ENCODE measurements around the gene TMEM54. TPM values are rescaled to one million over a fixed set of nuclear protein-coding genes. Genes with fewer than 3 reads are reported as not detected.

The TMEM54 gene
- total and polyA plus RNA-seq, 10 of the 15 experiments (the other 5 are each of a cell fraction or from before 2014, with no cell fraction given), result 0.07 to 0.94 (median 0.56) TPM; not detected in 1

DNA sequence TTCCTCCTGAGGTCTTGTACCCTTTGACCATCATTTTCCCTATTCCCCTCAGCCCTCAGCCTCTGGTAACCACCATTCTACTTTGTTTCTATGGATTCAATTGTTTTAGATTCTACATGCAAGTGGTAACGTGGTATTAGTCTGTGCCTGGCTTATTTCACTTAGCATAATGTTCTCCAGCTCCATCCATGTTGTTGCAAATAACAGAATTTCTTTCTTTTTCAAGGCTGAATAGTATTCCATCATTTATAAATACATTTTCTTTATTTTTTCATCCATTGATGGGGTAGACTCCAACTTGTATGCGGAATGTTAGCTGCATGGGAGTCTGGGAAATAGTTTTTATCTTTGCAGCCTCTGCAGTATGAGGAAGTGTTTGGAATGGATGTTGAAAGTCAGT, 26.3 kb upstream of the TMEM54 start:
- DNase-seq (ENCODE audit: low read depth, low spot score) (no peak), FAIRE-seq (no peak), ATAC-seq (no peak)
- H3K4me1 ChIP-seq (ENCODE audit: control insufficient read depth, insufficient read depth, low read length), result no peaks in the 10 kb centered on the region
- no peak overlapping the region for H2AFZ ChIP-seq (ENCODE audit: control insufficient read depth, low read depth, low read length)
- BruUV-seq (replicated peaks), result no TSS peak
- WGBS (ENCODE audit: insufficient coverage, insufficient replicate concordance, low lambda C conversion rate, missing lambda C conversion rate), result 20% methylated on average over 2 of the region's 2 CpGs
- H3K4me2 ChIP-seq (ENCODE audit: control insufficient read depth, insufficient read depth), result no peak overlapping the region
- intact Hi-C loops (cut with micrococcal nuclease; ENCODE audit: unreplicated experiment) (no loop called here), in situ Hi-C loops (cut with MboI) (loop anchor here (25.0 kb wide), 1 partner anchor 685 kb away; no protein-coding TSS in a partner anchor)
- CTCF ChIA-PET, result interaction anchor here (0.6 to 1.0 kb wide), 3 partner anchors 9 to 127 kb away, joined by 3 to 5 read pairs (median 3); no protein-coding TSS in a partner anchor
- no peaks in the 10 kb centered on the region for H4K20me1 ChIP-seq (ENCODE audit: control insufficient read depth, insufficient read depth)
- no peak overlapping the region for H3K4me3 ChIP-seq
- no peak for TF ChIP-seq KAT2A (conservative IDR thresholded peaks at IDR 0.05; ENCODE audit: control insufficient read depth, low read depth, low read length)
- TF ChIP-seq, protein P1, sequence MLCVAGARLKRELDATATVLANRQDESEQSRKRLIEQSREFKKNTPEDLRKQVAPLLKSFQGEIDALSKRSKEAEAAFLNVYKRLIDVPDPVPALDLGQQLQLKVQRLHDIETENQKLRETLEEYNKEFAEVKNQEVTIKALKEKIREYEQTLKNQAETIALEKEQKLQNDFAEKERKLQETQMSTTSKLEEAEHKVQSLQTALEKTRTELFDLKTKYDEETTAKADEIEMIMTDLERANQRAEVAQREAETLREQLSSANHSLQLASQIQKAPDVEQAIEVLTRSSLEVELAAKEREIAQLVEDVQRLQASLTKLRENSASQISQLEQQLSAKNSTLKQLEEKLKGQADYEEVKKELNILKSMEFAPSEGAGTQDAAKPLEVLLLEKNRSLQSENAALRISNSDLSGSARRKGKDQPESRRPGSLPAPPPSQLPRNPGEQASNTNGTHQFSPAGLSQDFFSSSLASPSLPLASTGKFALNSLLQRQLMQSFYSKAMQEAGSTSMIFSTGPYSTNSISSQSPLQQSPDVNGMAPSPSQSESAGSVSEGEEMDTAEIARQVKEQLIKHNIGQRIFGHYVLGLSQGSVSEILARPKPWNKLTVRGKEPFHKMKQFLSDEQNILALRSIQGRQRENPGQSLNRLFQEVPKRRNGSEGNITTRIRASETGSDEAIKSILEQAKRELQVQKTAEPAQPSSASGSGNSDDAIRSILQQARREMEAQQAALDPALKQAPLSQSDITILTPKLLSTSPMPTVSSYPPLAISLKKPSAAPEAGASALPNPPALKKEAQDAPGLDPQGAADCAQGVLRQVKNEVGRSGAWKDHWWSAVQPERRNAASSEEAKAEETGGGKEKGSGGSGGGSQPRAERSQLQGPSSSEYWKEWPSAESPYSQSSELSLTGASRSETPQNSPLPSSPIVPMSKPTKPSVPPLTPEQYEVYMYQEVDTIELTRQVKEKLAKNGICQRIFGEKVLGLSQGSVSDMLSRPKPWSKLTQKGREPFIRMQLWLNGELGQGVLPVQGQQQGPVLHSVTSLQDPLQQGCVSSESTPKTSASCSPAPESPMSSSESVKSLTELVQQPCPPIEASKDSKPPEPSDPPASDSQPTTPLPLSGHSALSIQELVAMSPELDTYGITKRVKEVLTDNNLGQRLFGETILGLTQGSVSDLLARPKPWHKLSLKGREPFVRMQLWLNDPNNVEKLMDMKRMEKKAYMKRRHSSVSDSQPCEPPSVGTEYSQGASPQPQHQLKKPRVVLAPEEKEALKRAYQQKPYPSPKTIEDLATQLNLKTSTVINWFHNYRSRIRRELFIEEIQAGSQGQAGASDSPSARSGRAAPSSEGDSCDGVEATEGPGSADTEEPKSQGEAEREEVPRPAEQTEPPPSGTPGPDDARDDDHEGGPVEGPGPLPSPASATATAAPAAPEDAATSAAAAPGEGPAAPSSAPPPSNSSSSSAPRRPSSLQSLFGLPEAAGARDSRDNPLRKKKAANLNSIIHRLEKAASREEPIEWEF (IDR thresholded peaks at IDR 0.05; ENCODE audit: insufficient replicate concordance, low read depth, low read length), result no peak
- no peak for TF ChIP-seq FOS (IDR thresholded peaks at IDR 0.05; ENCODE audit: borderline replicate concordance, extremely low read depth, insufficient read length)
- no peak for TF ChIP-seq TARDBP (IDR thresholded peaks at IDR 0.05; ENCODE audit: borderline replicate concordance)
- TF ChIP-seq, protein P2, sequence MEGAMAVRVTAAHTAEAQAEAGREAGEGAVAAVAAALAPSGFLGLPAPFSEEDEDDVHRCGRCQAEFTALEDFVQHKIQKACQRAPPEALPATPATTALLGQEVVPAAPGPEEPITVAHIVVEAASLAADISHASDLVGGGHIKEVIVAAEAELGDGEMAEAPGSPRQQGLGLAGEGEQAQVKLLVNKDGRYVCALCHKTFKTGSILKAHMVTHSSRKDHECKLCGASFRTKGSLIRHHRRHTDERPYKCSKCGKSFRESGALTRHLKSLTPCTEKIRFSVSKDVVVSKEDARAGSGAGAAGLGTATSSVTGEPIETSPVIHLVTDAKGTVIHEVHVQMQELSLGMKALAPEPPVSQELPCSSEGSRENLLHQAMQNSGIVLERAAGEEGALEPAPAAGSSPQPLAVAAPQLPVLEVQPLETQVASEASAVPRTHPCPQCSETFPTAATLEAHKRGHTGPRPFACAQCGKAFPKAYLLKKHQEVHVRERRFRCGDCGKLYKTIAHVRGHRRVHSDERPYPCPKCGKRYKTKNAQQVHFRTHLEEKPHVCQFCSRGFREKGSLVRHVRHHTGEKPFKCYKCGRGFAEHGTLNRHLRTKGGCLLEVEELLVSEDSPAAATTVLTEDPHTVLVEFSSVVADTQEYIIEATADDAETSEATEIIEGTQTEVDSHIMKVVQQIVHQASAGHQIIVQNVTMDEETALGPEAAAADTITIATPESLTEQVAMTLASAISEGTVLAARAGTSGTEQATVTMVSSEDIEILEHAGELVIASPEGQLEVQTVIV (IDR thresholded peaks at IDR 0.05; ENCODE audit: borderline replicate concordance, partially characterized antibody), result no peak
- no peak for TF ChIP-seq SMAD5 (IDR thresholded peaks at IDR 0.05; ENCODE audit: low read depth)
- TF ChIP-seq NRF1 (conservative IDR thresholded peaks at IDR 0.05; ENCODE audit: low read depth, low read length), result no peak
- no peak for TF ChIP-seq NFIC (IDR thresholded peaks at IDR 0.05; ENCODE audit: low read depth, low read length)
- TF ChIP-seq EED (IDR thresholded peaks at IDR 0.05; ENCODE audit: low read depth), result no peak
- no peak for TF ChIP-seq POU2F2 (IDR thresholded peaks at IDR 0.05; ENCODE audit: borderline replicate concordance, low read depth, low read length)
- TF ChIP-seq PAX5 (IDR thresholded peaks at IDR 0.05; ENCODE audit: borderline replicate concordance, low read depth, low read length), result no peak
- peaks cover 0 to 5% of the 10 kb centered on the region in 2 experiments; a peak in 2 of 4 replicates for H3K27me3 ChIP-seq (replicated peaks in 1 of 2; ENCODE audit: control insufficient read depth in 2 of 2, insufficient read depth in 2 of 2, low read length in 1 of 2)
- no peak overlapping the region for H3K9ac ChIP-seq (ENCODE audit: control insufficient read depth, insufficient read depth, low read length)
- no peaks in the 10 kb centered on the region for H3K9me3 ChIP-seq (replicated peaks; ENCODE audit: control insufficient read depth, insufficient read depth, low read length)
- H3K36me3 ChIP-seq (ENCODE audit: control insufficient read depth in 2 of 2, insufficient read depth in 2 of 2, low read length in 1 of 2), result no peaks in the 10 kb centered on the region
- H3K79me2 ChIP-seq (ENCODE audit: control insufficient read depth, insufficient read depth, low read length), result no peaks in the 10 kb centered on the region
- POLR2A ChIA-PET, result no interaction called here
- SMC1A ChIA-PET (ENCODE audit: uncharacterized antibody, unreplicated experiment), result no interaction called here
- RAD21 ChIA-PET (ENCODE audit: unreplicated experiment), result no interaction called here
- H3K27ac ChIP-seq (ENCODE audit: control insufficient read depth, insufficient read depth), result no peak overlapping the region

All from GM12878 (cell line).